GM19351 (cell line): ENCODE data around the gene NRN1L.

Experiments used
- ATAC-seq: cut with Tn5 transposase; IDR thresholded peaks from one replicate; pipeline ENCODE4 v1.9.1; 2021; ENCODE audit warnings: mild to moderate bottlenecking, moderate library complexity; ENCODE audit not compliant: unreplicated experiment

NRN1L gene

GRCh38 chr16:67934306-67935100 is 49.8 kb downstream of the NRN1L start:
- no peak for ATAC-seq

- no peak for ATAC-seq
These were observed 50.4 kb downstream of the NRN1L start for GRCh38 chr16:67935101-67935401.

DNA sequence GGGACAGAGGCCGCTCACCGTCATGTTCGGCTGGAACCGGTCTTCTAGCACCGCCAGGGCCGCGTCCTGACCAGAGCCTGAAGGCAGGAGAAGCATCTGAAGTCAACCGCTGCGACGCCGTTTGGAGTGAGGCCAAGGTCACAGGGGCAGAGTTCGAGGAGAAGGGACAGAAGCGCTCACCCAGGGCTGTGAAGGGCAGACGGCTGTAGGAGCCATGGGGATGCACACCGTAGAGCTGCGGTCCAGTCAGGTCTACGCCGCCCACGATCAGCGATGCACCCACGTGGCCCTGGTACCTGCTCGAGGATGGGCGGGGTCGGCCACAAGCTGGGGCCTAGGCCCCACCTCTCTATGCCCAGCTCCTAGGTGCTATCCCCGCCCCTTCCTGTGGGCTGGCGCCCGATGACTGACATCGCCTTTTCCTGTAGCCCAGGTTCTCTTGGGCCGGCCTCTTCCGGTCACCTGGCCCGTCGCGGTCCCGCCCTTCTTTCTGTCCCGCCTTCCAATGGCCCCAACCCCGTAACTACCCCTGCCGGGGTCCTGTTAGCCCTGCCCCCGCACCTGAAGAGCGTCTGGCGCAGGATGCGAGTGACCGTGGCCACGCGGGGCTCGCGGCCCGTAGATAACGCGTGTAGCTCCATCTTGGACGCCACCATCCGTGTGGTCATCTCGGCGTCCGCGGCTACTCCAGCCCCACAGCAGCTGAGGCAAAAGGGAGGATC is 50.9 kb downstream of the NRN1L start:
- ATAC-seq, result peak; percentile 86
